Right hindlimb (tissue), 1 donor: ENCODE data around the gene NFKB1.

ENCODE experiments used
- DNase-seq: peaks from one replicate; pipeline ENCODE4 v3.0.0-alpha.2; 2018

Gene NFKB1

GRCh38 chr4:102637391-102637790, 136.2 kb downstream of the NFKB1 start:
- no peak for DNase-seq

DNA sequence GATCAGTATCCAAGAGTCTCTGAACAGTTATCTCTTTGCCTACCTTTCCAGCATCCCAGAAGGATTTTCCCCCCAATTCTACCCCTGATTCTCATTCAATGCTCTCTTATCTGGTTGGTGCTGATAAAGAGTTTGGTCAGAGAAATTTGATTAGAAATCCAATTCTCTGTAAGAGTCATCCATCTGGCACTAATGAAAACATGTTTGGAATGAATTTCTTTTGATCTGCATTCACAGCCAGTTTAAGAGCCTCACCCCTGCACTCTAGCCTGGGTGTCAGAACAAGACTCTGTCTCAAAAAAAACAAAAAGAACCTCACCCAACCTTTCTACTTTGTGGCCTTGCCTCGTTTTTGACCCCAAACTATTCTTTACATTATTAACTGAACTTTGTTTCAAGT, 137.5 kb downstream of the NFKB1 start:
- DNase-seq: no peak

DNA sequence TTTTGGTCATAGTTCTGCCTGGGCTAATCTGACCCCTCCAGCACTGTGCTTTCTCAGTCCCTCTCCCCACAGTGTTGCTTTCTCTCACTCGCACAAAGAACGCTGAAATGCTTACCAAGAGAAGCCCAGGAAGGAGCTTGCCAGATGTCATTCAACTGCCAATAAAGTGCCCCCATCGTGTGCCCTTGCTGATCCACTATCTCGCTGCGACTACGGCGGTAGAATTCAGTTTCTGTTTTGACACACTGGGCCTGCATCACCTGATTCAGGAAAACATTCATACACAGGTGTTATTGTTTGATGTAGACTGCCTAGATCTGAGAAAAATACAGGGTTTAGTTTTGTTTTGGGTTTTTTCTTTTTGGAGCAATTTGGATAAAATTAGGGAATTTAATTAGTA, 138.4 kb downstream of the NFKB1 start:
- no peak for DNase-seq

GRCh38 chr4:102640669-102641068, 139.5 kb downstream of the NFKB1 start:
- no peak for DNase-seq

- DNase-seq: no peak
These were observed 140.6 kb downstream of the NFKB1 start for GRCh38 chr4:102641793-102642192.

GRCh38 chr4:102642631-102643298, 141.6 kb downstream of the NFKB1 start:
- no peak for DNase-seq

- no peak for DNase-seq
These were observed 146.0 kb downstream of the NFKB1 start for GRCh38 chr4:102647117-102647516.

DNA sequence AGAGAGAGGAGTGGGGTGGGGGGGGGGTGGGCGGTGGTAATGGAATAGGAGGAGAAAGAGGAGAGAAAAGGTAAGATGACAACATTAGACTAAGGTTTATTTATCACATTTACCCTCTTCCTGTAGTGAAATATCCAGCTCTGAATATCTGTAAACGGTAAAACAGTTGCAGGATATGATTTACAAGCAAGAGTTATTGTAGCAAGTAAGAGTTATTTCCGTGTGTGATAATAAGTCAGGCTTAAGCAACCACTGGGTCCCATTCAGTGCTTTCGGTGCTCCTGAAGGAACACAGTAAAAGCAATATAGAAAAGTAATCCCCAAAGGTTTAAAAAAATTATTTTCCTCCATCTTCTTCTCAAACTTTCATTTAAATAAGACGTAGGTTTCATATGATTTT, 156.0 kb downstream of the NFKB1 start:
- DNase-seq: no peak

DNA sequence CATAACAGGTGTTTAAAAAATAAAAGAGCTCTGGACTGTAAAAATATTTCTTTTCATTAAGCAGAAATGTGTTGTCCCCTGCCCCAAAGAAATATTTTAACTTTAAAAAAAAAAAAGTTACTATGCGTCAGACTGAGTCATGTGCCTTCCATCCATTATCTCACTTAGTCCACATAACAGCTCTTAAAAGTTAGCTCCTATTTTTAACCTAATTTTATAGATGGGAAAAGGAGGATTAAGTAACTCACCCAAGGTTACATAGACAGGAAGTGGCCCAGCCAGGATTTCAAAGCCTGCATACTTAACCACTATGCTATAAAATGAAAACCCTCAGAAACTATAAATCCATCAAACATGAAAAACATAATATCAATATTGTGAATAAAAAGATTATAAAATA, 161.9 kb downstream of the NFKB1 start:
- no peak for DNase-seq

DNA sequence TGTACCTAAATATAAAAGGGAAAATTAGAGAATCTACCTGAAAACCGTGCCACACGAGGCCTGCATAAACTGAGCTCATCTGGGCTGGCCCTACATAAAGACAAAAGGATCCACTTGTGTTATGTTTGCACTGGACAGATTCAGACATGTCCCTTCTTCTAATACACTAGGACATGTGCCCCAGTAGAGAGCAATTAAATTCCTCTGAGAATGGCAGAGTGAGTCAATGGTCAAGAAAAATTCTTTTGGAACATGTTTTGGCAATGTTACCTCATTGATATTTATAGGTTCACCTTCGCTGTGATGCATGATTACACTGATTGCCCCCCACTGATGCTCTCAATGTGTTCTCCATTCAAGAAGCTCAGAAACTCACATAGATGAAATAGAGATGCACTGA, 164.4 kb downstream of the NFKB1 start:
- no peak for DNase-seq
